Ascending aorta (tissue), 2 donors: ENCODE measurements around the gene LASP1NB.
"Not testable (repeated sequence)": the region's sequence is repeated elsewhere in the genome, so short reads cannot be mapped to it uniquely, and the experiment has no call there.

Source experiments
- DNase-seq, 2 donors: peaks; one replicate each; pipeline ENCODE4 v3.0.0-alpha.2; 2019; ENCODE audit warnings: low spot score in 2 of 2
- H3K27ac ChIP-seq, 2 donors: fragments of 200-600 bp; sonication (generic); one replicate each; pipeline ENCODE4 v1.5.1; 2016 to 2017; ENCODE audit warnings: mild to moderate bottlenecking in 1 of 2
- H3K27me3 ChIP-seq: fragments of 200-600 bp; sonication (generic); one replicate; pipeline ENCODE4 v1.5.1; 2017
- H3K36me3 ChIP-seq, 2 donors: fragments of 200-600 bp; sonication (generic); one replicate each; pipeline ENCODE4 v1.5.1; 2016
- H3K4me1 ChIP-seq, 2 donors: fragments of 200-600 bp; sonication (generic); one replicate each; pipeline ENCODE4 v1.5.1; 2016 to 2017; ENCODE audit warnings: mild to moderate bottlenecking in 1 of 2
- H3K4me3 ChIP-seq, 2 donors: fragments of 200-600 bp; sonication (generic); one replicate each; pipeline ENCODE4 v1.5.1; 2016 to 2017; ENCODE audit warnings: mild to moderate bottlenecking in 1 of 2
- H3K9me3 ChIP-seq, 2 donors: fragments of 200-600 bp; sonication (generic); one replicate each; pipeline ENCODE4 v1.5.1; 2016
- CTCF ChIP-seq, 3 experiments: fragments of 200-600 bp in 2 of 3; fragments of 450-650 bp in 1 of 3; sonication (generic) in 2 of 3; IDR thresholded peaks; one replicate each; pipeline ENCODE4 v1.5.1; 2016 to 2019; ENCODE audit warnings: antibody characterized with exemption in 3 of 3, mild to moderate bottlenecking in 1 of 3, moderate library complexity in 1 of 3
- intact Hi-C: fragments of 100-400 bp; cut with DNase I; formaldehyde crosslinking; loops from one replicate; pipeline ENCODE4 v1.15.1; 2023

The LASP1NB gene

GRCh38 chr17:38942696-38943334 is 17.4 kb downstream of the LASP1NB start:
- intact Hi-C loops: no loop called here
- Histone ChIP-seq H3K9me3 (no peaks in the 10 kb centered on the region), H3K36me3 (no peaks in the 10 kb centered on the region), H3K4me3 (peak overlapping the region in 1 of 2 donors; percentile 10), H3K27me3 (no peaks in the 10 kb centered on the region), H3K4me1 (no peaks in the 10 kb centered on the region), H3K27ac (no peak overlapping the region)
- no peak for DNase-seq
- no peak for TF ChIP-seq CTCF (IDR thresholded peaks at IDR 0.05)

- intact Hi-C loops: no loop called here
- TF ChIP-seq CTCF (IDR thresholded peaks at IDR 0.05): no peak
Measured at GRCh38 chr17:38943607-38944006, 18.2 kb downstream of the LASP1NB start.

GRCh38 chr17:38947189-38947588 is 21.8 kb downstream of the LASP1NB start:
- no peaks in the 10 kb centered on the region for H3K36me3 ChIP-seq
- no peak overlapping the region for H3K4me3 ChIP-seq
- no peak for TF ChIP-seq CTCF (IDR thresholded peaks at IDR 0.05)
- H3K9me3 ChIP-seq: no peaks in the 10 kb centered on the region
- H3K27me3 ChIP-seq: no peaks in the 10 kb centered on the region
- no peaks in the 10 kb centered on the region for H3K4me1 ChIP-seq
- no peak for DNase-seq
- intact Hi-C loops: no loop called here
- no peak overlapping the region for H3K27ac ChIP-seq

More at GRCh38 chr17:38943607-38944006, 18.2 kb downstream of the LASP1NB start:
- no peak overlapping the region for H3K27ac ChIP-seq
- H3K4me3 ChIP-seq: no peak overlapping the region
- H3K27me3 ChIP-seq: no peaks in the 10 kb centered on the region
- H3K4me1 ChIP-seq: no peaks in the 10 kb centered on the region
- no peak for DNase-seq
- H3K36me3 ChIP-seq: no peaks in the 10 kb centered on the region
- H3K9me3 ChIP-seq: no peaks in the 10 kb centered on the region

GRCh38 chr17:38953800-38954199 is 28.4 kb downstream of the LASP1NB start:
- H3K4me1 ChIP-seq, DNase-seq: not testable (repeated sequence)

GRCh38 chr17:38958326-38958725 is 32.9 kb downstream of the LASP1NB start:
- Histone ChIP-seq H3K4me1 (peaks cover 0 to 4% of the 10 kb centered on the region in 2 donors), H3K27ac (peak overlapping the region; percentile 31 to 58), H3K4me3 (no peak overlapping the region), H3K36me3 (no peaks in the 10 kb centered on the region), H3K9me3 (no peaks in the 10 kb centered on the region), H3K27me3 (no peaks in the 10 kb centered on the region)
- intact Hi-C loops: no loop called here
- no peak for TF ChIP-seq CTCF (IDR thresholded peaks at IDR 0.05)
- DNase-seq: no peak

More at GRCh38 chr17:38953800-38954199, 28.4 kb downstream of the LASP1NB start:
- H3K9me3 ChIP-seq, intact Hi-C loops, H3K27me3 ChIP-seq, H3K4me3 ChIP-seq, H3K27ac ChIP-seq, H3K36me3 ChIP-seq: not testable (repeated sequence)

GRCh38 chr17:38958756-38959155 is 33.3 kb downstream of the LASP1NB start:
- intact Hi-C loops: no loop called here
- H3K9me3 ChIP-seq: no peaks in the 10 kb centered on the region
- no peak for DNase-seq
- H3K4me3 ChIP-seq: no peak overlapping the region
- H3K27me3 ChIP-seq: no peaks in the 10 kb centered on the region
- peak overlapping the region; percentile 46 to 58 for H3K27ac ChIP-seq
- TF ChIP-seq CTCF (IDR thresholded peaks at IDR 0.05): no peak
- peaks cover 0 to 4% of the 10 kb centered on the region in 2 donors for H3K4me1 ChIP-seq
- H3K36me3 ChIP-seq: no peaks in the 10 kb centered on the region
